HepG2 (cell line): ENCODE measurements around the gene VKORC1. TPM values are rescaled to one million over a fixed set of nuclear protein-coding genes. Genes with fewer than 3 reads are reported as not detected.
A peak's percentile ranks its signal among the peaks of the same experiment; 100 is the strongest.

Experiments used
- ARNT ChIP-seq: fragments of 450-650 bp; IDR thresholded peaks from 2 replicates; pipeline ENCODE4 v1.6.1; 2017
- HDAC6 ChIP-seq: fragments of 200-600 bp; sonication (generic); IDR thresholded peaks from 2 replicates; pipeline ENCODE4 v1.7.0; 2017; ENCODE audit warnings: mild to moderate bottlenecking, antibody characterized with exemption, low read length, low read depth
- IRX3 ChIP-seq: sonication (generic); formaldehyde crosslinking; IDR thresholded peaks from 2 replicates; pipeline ENCODE4 v1.8.1; 2023; ENCODE audit warnings: mild to moderate bottlenecking, low read depth, missing genetic modification reagents, borderline replicate concordance
- TBP ChIP-seq: sonication (generic); formaldehyde crosslinking; IDR thresholded peaks from 2 replicates; pipeline ENCODE4 v1.5.0; 2020; ENCODE audit warnings: missing genetic modification reagents
- TCF12 ChIP-seq, 2 experiments: fragments of 450-650 bp in 1 of 2; sonication (generic) in 1 of 2; formaldehyde crosslinking in 1 of 2; IDR thresholded peaks; 2 replicates each; pipeline versions ENCODE4 v1.6.1 to v1.8.0; 2017 to 2022; ENCODE audit warnings: antibody characterized with exemption in 1 of 2, mild to moderate bottlenecking in 1 of 2, missing genetic modification reagents in 1 of 2, moderate library complexity in 1 of 2
- ZFP90 ChIP-seq: sonication (generic); formaldehyde crosslinking; IDR thresholded peaks from 2 replicates; pipeline ENCODE4 v1.8.0; 2022; ENCODE audit warnings: missing genetic modification reagents, mild to moderate bottlenecking, inconsistent platforms, borderline replicate concordance
- ZNF761 ChIP-seq: sonication (generic); formaldehyde crosslinking; conservative IDR thresholded peaks from 2 replicates; pipeline ENCODE4 v1.4.0; 2020; ENCODE audit warnings: mild to moderate bottlenecking, missing genetic modification reagents
- ZNF788 ChIP-seq: sonication (generic); formaldehyde crosslinking; IDR thresholded peaks from 2 replicates; pipeline ENCODE4 v1.5.0; 2020; ENCODE audit warnings: mild to moderate bottlenecking, missing genetic modification reagents, borderline replicate concordance
- ZSCAN25 ChIP-seq: sonication (generic); formaldehyde crosslinking; IDR thresholded peaks from 2 replicates; pipeline ENCODE4 v1.8.0; 2022; ENCODE audit warnings: mild to moderate bottlenecking, missing genetic modification reagents
- polyA plus RNA-seq, 8 experiments: library from polyadenylated mRNA; depleted of rRNA in 3 of 8; stranded (reverse) in 7 of 8; unstranded in 1 of 8; fragments of >200 nt; fragmentation: Illumina TruSeq in 4 of 8; extraction: Trizol in 4 of 8; gene quantifications; 2 replicates each; pipeline versions ENCODE4 v1.2.1 to v1.2.3, GENCODE V29; 2011 to 2016; ENCODE audit warnings: low read depth in 4 of 8, missing spikeins in 1 of 8, mixed read lengths in 1 of 8; ENCODE audit not compliant: insufficient read depth in 1 of 8
- total RNA-seq, 5 experiments: library from RNA; depleted of rRNA; stranded (reverse); fragments of >200 nt; fragmentation: Illumina TruSeq; extraction: Trizol; gene quantifications; 2 replicates each; pipeline ENCODE4 v1.2.3, GENCODE V29; 2016; ENCODE audit warnings: low read depth in 1 of 5
- TF ChIP-seq, protein P1 (sequence below): sonication (generic); formaldehyde crosslinking; IDR thresholded peaks from 2 replicates; pipeline ENCODE4 v1.5.0; 2020; ENCODE audit warnings: mild to moderate bottlenecking, missing genetic modification reagents
- TF ChIP-seq, protein P2 (sequence below): sonication (generic); formaldehyde crosslinking; IDR thresholded peaks from 2 replicates; pipeline ENCODE4 v1.9.0; 2021; ENCODE audit warnings: missing genetic modification reagents, borderline replicate concordance

VKORC1 gene
- total and polyA plus RNA-seq, 2 of the 13 experiments (the other 11 are each of a cell fraction or from before 2014, with no cell fraction given): 141 to 615 TPM

DNA sequence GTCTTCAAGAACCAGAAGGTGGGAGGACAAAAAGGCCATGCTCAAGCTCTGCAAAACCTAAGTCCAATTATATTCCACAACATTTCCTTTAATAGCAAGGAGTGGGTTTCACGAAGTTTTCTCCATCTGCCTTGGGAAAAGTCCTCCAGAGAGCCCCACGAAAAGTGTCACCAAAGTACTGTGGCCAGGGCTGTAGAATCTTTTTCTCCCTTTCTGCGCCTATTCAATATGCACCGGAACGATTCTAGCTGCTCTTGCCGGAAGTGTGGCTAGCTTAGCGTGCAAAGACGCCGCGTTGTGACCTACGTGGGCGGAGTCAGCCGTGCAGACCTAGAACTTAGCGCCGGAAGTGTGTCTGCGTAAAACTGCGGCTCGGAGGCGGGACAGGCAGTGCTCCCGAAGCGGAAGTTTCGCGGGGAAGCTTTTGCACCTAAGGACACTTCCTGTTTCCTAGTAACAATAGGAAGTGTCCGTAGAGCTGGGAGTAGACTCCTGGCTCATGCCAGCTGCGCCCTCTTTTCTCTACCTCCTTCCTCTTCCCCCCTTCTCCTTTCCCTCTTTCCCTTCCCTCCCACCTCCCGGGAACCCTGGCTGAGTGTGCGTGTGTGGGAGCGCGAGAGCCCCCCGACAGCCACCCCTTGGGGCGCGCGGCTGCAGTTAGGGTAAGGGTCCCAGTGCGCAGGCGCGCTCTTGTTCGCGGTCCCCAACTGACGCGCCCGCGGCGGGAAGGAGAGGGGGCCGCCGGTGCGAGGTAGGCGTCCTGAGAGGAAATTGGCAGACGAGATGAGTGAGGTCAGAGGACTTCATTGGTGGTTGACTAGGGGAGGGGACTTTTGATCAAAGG, 20.4 kb downstream of the VKORC1 start, which contains the start of the genes ZNF646 and ZNF668 (continued):
- TF ChIP-seq, protein P1, sequence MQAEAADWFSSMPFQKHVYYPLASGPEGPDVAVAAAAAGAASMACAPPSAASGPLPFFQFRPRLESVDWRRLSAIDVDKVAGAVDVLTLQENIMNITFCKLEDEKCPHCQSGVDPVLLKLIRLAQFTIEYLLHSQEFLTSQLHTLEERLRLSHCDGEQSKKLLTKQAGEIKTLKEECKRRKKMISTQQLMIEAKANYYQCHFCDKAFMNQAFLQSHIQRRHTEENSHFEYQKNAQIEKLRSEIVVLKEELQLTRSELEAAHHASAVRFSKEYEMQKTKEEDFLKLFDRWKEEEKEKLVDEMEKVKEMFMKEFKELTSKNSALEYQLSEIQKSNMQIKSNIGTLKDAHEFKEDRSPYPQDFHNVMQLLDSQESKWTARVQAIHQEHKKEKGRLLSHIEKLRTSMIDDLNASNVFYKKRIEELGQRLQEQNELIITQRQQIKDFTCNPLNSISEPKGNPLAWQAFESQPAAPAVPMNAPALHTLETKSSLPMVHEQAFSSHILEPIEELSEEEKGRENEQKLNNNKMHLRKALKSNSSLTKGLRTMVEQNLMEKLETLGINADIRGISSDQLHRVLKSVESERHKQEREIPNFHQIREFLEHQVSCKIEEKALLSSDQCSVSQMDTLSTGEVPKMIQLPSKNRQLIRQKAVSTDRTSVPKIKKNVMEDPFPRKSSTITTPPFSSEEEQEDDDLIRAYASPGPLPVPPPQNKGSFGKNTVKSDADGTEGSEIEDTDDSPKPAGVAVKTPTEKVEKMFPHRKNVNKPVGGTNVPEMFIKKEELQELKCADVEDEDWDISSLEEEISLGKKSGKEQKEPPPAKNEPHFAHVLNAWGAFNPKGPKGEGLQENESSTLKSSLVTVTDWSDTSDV: no peak
- TF ChIP-seq ZFP90 (CRISPR knock-in tag) (peak; percentile 93), TBP (CRISPR knock-in tag) (no peak), ARNT (no peak), HDAC6 (no peak), ZNF761 (CRISPR knock-in tag) (no peak; the same call in 1 of the 2 replicates), IRX3 (0 out of 2 replicates have a peak, but pooled peaks have one; percentile 76), ZNF788 (CRISPR knock-in tag) (peak; percentile 62; the same call in 1 of the 2 replicates), TCF12 (IDR thresholded peaks at IDR 0.05) (no peak), TCF12 (CRISPR knock-in tag; IDR thresholded peaks at IDR 0.05) (peak; percentile 31; the same call in 1 of the 2 replicates), ZSCAN25 (CRISPR knock-in tag) (peak; percentile 62; the same call in 1 of the 2 replicates)
- TF ChIP-seq, protein P2, sequence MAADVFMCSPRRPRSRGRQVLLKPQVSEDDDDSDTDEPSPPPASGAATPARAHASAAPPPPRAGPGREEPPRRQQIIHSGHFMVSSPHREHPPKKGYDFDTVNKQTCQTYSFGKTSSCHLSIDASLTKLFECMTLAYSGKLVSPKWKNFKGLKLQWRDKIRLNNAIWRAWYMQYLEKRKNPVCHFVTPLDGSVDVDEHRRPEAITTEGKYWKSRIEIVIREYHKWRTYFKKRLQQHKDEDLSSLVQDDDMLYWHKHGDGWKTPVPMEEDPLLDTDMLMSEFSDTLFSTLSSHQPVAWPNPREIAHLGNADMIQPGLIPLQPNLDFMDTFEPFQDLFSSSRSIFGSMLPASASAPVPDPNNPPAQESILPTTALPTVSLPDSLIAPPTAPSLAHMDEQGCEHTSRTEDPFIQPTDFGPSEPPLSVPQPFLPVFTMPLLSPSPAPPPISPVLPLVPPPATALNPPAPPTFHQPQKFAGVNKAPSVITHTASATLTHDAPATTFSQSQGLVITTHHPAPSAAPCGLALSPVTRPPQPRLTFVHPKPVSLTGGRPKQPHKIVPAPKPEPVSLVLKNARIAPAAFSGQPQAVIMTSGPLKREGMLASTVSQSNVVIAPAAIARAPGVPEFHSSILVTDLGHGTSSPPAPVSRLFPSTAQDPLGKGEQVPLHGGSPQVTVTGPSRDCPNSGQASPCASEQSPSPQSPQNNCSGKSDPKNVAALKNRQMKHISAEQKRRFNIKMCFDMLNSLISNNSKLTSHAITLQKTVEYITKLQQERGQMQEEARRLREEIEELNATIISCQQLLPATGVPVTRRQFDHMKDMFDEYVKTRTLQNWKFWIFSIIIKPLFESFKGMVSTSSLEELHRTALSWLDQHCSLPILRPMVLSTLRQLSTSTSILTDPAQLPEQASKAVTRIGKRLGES (CRISPR knock-in tag): no peak
- TF ChIP-seq, all 625 proteins: peak for 343
